Pulmonary artery endothelial cell (primary cell): ENCODE data around the gene BCAM. TPM values are rescaled to one million over a fixed set of nuclear protein-coding genes. Genes with fewer than 3 reads are reported as not detected.
"Not testable (repeated sequence)": the region's sequence is repeated elsewhere in the genome, so short reads cannot be mapped to it uniquely, and the experiment has no call there.

Experiments
- DNase-seq: peaks from one replicate; pipeline ENCODE4 v3.0.0-alpha.2; 2011; ENCODE audit warnings: low read depth, low spot score
- total RNA-seq: library from RNA; depleted of rRNA; stranded (reverse); fragments of >200 nt; gene quantifications from 2 replicates; pipeline ENCODE4 v1.2.3, GENCODE V29; 2014

BCAM gene
- total RNA-seq, result 8.0 and 22.4 TPM in 2 replicates

DNA sequence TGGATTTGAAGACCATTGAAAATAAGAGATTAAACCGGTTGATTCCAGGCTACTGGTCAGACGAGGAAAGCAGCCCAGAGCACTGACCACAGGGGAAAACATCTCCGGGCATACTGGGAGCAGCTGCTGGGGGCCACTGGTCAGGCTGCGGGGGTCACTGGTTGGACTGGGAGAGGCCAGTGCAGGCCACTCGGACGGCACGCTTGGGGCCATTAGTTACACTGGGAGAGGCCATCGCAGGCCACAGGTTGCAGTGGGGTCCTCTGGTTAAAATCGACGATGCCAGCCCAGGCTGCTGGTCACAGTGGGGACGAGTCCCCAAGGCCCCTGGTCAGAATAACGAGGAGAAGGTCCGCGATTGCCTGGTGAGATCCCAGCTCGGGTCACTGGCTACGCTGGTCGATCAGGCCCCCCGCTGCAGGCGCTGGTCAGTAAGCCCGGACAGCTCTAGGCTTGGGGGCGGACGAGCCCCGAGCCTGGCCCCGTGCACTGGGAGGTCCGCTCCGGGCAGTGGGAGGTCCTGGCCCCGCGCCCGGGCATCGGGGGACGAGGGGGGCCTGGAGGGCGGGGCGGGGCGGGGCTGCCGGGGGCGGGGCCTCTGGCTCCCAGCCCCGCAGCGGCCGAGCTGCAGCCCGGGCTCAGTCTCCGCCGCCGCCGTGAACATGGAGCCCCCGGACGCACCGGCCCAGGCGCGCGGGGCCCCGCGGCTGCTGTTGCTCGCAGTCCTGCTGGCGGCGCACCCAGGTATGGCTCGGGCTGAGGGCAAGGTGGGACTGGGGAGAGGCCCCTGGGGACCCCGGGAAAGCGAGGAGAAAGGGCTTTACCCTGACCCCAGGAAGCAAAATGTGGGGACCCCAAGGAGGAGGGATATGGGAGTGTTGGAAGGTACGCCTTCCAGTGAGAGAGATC is at the start of gene BCAM:
Gene BCAM, plus strand, starts transcription at position 641 of the 909 bp plus-strand sequence. Its CDS starts 22 bp downstream, at position 663.
- DNase-seq, result no peak

DNA sequence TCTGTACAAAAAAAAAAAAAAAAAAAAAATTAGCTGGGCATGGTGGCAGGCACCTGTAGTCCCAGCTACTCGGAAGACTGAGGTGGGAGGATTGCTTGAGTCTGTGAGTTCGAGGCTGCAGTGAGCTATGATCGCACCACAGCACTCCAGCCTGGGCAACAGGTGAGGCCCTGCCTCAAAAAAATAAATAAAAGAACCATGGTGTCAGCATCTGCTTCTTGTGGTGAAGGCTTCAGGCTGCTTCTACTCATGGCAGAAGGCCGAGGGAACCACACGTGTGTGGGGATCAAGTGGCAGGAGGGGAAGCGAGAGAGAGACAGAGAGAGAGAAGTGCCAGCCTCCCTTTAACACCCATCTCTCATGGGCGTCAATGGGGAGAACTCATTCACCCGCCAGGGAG is 46.9 kb upstream of the BCAM start:
- DNase-seq, result no peak

GRCh38 chr19:44765033-44765948 is 43.6 kb upstream of the BCAM start:
- no peak for DNase-seq

GRCh38 chr19:44765949-44766335 is 43.0 kb upstream of the BCAM start:
- no peak for DNase-seq

DNA sequence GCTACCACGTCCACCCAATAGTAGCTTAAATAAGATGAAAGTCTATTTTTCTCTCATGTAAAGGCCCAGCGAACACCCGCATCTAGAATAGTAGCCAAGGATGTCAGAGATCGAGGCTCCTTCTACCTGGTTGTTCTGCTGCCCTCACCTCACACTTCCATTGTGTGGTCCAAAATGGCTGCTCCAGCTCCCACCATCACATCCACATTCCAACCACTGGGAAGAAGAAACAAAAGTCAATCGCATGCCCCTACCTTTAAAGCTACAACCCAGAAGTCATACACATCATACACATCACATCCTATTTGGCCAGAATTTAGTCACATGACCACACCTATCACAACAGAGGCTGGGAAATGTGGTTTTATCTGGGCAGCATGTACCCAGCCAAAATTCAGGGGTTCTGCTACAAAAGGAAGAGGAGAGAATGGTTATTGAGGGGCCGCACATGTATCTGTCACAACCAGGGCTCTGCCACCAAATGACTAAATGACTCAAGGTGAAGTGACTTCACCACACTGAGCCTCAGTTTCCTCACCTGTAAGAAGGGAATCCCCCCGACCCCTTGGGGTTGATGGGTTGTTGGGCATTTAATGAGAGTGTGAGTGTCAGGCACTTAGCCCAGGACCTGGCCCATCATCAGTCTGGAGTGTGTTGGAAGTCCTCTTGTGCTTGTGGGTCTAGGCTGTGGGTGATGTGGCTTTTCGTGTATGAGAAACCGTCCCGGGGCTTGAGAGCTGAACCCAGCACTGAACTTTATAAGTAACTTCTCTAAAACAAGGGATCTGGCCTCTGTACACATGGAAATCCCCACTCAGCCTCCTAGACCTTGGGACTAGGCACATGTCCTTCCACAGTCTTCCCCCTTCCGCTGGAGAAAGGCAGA is 41.4 kb upstream of the BCAM start:
- no peak for DNase-seq

DNA sequence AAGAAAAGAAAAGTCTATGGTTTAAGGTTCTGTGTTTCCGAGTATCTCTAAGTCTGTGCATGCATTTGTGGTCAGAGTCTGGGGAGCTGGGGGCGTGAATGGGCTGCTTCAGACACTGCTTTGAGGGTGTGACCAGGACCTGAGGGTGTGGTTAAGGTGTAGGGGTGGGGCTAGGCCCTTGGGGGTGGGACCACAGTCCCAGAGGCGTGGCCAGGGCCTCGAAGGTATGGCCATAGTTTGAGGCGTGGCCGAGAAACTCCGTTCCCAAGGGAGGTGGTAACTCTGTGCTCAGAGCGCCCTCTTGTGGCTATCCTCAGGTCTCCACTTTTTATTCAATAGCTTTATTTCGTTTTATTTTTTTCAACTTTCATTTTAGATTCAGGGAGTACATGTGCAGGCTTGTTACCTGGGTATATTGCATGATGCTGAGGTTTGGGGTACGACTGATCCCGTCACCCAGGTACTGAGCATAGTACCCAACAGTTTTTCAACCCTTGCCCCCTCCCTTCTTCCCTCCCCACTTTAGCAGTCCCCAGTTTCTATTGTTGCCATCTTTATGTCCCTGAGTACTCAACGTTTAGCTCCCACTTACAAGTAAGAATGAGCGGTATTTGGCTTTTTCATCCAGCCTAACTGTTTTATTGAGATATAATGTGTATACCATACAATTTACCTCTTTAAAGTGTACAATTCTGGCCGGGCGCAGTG is 38.2 kb upstream of the BCAM start:
- peak; percentile 76 for DNase-seq

- not testable (repeated sequence) for DNase-seq
Observed at GRCh38 chr19:44772144-44772543, 36.8 kb upstream of the BCAM start.

- no peak for DNase-seq
Observed at GRCh38 chr19:44772959-44773358, 35.9 kb upstream of the BCAM start.

- no peak for DNase-seq
Observed at GRCh38 chr19:44775676-44776240, 33.1 kb upstream of the BCAM start.

DNA sequence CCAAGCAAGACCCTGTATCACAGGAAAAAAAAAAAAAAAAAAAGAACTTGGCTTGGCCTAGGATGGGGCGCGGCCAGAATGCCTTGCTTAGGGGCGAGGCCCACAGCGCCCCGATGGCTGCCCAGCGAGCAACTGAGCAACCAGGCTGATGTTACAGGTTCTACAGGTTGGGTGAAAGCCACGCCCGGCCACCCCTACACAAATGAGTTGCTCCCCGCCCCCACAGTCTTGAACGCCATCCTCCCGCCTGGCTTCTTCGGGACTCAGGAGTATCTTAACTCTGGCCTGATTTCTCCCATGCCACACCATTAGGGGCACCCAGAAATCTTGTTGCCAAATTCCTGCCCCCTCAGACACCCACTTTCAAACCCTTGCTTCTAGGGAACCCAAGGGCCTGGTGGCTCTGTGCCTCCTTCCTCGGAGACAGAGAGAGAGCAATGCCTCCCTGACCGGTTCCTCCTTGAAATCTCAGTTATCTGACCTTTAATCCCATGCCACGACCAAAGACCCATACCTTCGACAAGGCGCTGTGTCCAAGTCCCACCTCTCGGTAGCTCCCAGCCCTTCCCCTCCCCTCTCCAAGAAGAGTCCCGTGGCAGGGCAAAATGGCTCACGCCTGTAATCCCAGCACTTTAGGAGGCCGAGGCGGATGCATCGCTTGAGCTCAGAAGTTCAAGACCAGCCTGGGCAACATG is 32.4 kb upstream of the BCAM start:
- DNase-seq, result no peak

- DNase-seq, result no peak
Observed at GRCh38 chr19:44777715-44778347, 31.1 kb upstream of the BCAM start, which contains the start of gene CBLC. Gene CBLC, plus strand, starts transcription at chr19:44777890. Its CDS starts 42 bp downstream, at chr19:44777932.

GRCh38 chr19:44779150-44779549 is 29.8 kb upstream of the BCAM start:
- no peak for DNase-seq

GRCh38 chr19:44781694-44782093 is 27.2 kb upstream of the BCAM start:
- DNase-seq, result not testable (repeated sequence)

DNA sequence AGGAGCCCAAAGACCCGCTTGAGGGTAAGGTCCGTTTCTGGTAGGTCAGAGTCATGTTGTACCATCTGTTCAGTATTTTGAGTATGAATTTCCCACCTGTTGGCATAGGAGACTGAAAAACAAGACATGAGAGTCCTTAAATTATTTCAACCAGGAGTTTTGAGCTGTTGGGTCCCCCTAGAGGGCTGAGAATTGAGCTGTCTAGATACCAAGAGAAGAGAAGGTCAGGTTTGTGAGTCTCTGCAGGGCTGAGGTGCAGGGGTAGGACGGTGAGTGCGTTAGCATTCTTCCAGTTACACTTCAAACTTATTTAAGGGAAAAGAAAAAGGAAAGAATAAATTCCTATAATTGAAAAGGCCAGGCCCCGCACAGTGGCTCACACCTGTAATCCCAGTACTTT is 26.2 kb upstream of the BCAM start:
- no peak for DNase-seq

DNA sequence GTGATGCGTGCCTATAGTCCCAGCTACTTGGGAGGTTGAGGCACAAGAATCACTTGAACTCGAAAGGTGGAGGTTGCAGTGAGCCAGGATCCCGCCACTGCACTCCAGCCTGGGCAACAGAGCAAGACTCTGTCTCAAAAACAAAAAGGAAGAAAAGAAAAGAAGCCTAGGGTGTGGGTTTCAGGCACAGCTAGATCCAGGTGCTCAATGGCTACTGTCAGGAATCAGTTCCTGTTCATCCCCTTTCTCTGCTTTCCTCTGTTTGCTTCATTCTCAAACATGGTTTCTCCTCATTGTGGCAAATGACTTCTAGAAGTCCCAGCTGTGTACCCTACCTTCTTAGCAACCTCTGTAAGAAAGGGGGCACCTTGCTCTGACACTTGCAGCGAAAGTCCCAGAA is 25.4 kb upstream of the BCAM start:
- DNase-seq, result no peak

- no peak for DNase-seq
Observed at GRCh38 chr19:44785271-44785670, 23.6 kb upstream of the BCAM start.

DNA sequence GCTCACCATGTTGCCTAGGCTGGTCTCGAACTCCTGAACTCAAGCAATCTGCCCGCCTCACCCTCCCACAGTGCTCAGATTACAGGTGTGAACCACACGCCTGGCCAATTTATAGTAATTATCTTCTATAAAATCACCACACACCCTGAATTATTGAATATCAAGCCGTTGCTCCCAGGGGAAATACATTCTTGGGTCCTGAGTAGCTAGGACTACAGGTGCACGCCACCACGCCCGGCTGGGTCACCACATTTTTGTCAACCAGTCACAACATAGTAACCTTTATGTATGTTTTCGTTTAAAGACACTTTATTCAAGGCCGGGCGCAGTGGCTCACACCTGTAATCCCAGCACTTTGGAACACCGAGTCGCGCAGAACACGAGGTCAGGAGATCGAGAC is 22.9 kb upstream of the BCAM start:
- DNase-seq, result no peak

GRCh38 chr19:44788971-44789370 is 19.9 kb upstream of the BCAM start:
- DNase-seq, result no peak

GRCh38 chr19:44789943-44790483 is 18.9 kb upstream of the BCAM start:
- no peak for DNase-seq
